A549 (cell line): ENCODE data around the gene NAP1L4. TPM values are rescaled to one million over a fixed set of nuclear protein-coding genes. Genes with fewer than 3 reads are reported as not detected.

Experiments
- ATAC-seq, 2 experiments: fragments of 200-7000 bp in 1 of 2; fragments of >200 bp in 1 of 2; cut with Nextera tagmentation in 1 of 2; cut with Tn5 transposase in 1 of 2; 3 replicates each; pipeline versions ENCODE4 v1.8.0 to v1.9.1; 2018 to 2020; ENCODE audit warnings: mild to moderate bottlenecking in 1 of 2, moderate library complexity in 1 of 2
- CTCF ChIA-PET: fragments of 300-600 bp; sonication (Branson Sonifier 250); formaldehyde crosslinking; extraction: SDS; loops from one replicate; lab custom pipeline; 2021; ENCODE audit warnings: antibody characterized with exemption, inconsistent platforms; lab: Yijun Ruan, JAX
- POLR2A ChIA-PET: fragments of 350-600 bp; formaldehyde crosslinking; extraction: SDS; loops from one replicate; lab custom pipeline; 2021; ENCODE audit warnings: antibody characterized with exemption, inconsistent platforms; lab: Yijun Ruan, JAX
- DNase-seq, 2 experiments: peaks; one replicate each; pipeline versions ENCODE4 v3.0.0 to v3.0.0-alpha.2; 2011 to 2016; ENCODE audit warnings: low read depth in 1 of 2, low spot score in 1 of 2
- FAIRE-seq: peaks from 2 replicates; lab custom pipeline; 2011; peaks lifted over from hg19 to GRCh38; lab: Jason Lieb, UNC
- H3K27ac ChIP-seq, 2 experiments: fragments of >200 bp; sonication (Bioruptor Twin); formaldehyde crosslinking; 3 replicates each; pipeline ENCODE4 v1.5.1; 2016 to 2017
- H3K4me1 ChIP-seq: fragments of >200 bp; sonication (Bioruptor Twin); formaldehyde crosslinking; 3 replicates; pipeline ENCODE4 v1.6.1; 2016
- H3K4me2 ChIP-seq: fragments of >200 bp; sonication (Bioruptor Twin); formaldehyde crosslinking; 3 replicates; pipeline ENCODE4 v1.6.1; 2016
- H3K4me3 ChIP-seq: fragments of >200 bp; sonication (Bioruptor Twin); formaldehyde crosslinking; 3 replicates; pipeline ENCODE4 v1.5.1; 2016
- H3K9me3 ChIP-seq: fragments of >200 bp; sonication (Bioruptor Twin); formaldehyde crosslinking; 3 replicates; pipeline ENCODE4 v1.6.1; 2016
- CBX2 ChIP-seq: fragments of 200-600 bp; sonication (generic); IDR thresholded peaks from 2 replicates; pipeline ENCODE4 v1.6.1; 2016; ENCODE audit warnings: low read depth, mild to moderate bottlenecking, borderline replicate concordance
- CBX8 ChIP-seq: fragments of 200-600 bp; sonication (generic); IDR thresholded peaks from 2 replicates; pipeline ENCODE4 v1.6.1; 2016
- CEBPB ChIP-seq, 2 experiments: fragments of >200 bp in 1 of 2; sonication (Bioruptor Twin) in 1 of 2; formaldehyde crosslinking in 1 of 2; IDR thresholded peaks; 2 replicates each; pipeline ENCODE4 v1.6.1; 2012 to 2016
- EHF ChIP-seq: fragments of 250-450 bp; sonication (Bioruptor Pico); IDR thresholded peaks from 2 replicates; pipeline ENCODE4 v1.5.0; 2020; ENCODE audit warnings: mild to moderate bottlenecking
- EP300 ChIP-seq, 2 experiments: fragments of >200 bp; sonication (Bioruptor Twin); formaldehyde crosslinking; IDR thresholded peaks; 2 replicates in 1 of 2; 3 replicates in 1 of 2; pipeline ENCODE4 v1.6.1; 2016 to 2017
- ESRRA ChIP-seq: fragments of 150-350 bp; IDR thresholded peaks from 2 replicates; pipeline ENCODE4 v1.6.1; 2014; ENCODE audit warnings: mild to moderate bottlenecking, low read length, borderline replicate concordance
- FOXS1 ChIP-seq: fragments of 250-450 bp; sonication (Bioruptor Pico); IDR thresholded peaks from 2 replicates; pipeline ENCODE4 v1.5.0; 2020; ENCODE audit warnings: mild to moderate bottlenecking, moderate library complexity
- HEYL ChIP-seq: fragments of 250-450 bp; sonication (Bioruptor Pico); IDR thresholded peaks from 2 replicates; pipeline ENCODE4 v1.8.0; 2021; ENCODE audit warnings: mild to moderate bottlenecking, moderate library complexity
- HMGXB4 ChIP-seq: fragments of 250-450 bp; sonication (Bioruptor Pico); IDR thresholded peaks from 2 replicates; pipeline ENCODE4 v1.5.0; 2021; ENCODE audit warnings: mild to moderate bottlenecking, moderate library complexity, borderline replicate concordance
- HOXA7 ChIP-seq: fragments of 250-450 bp; sonication (Bioruptor Pico); IDR thresholded peaks from 2 replicates; pipeline ENCODE4 v1.5.0; 2020; ENCODE audit warnings: mild to moderate bottlenecking, moderate library complexity
- HOXB13 ChIP-seq: fragments of 250-450 bp; sonication (Bioruptor Pico); IDR thresholded peaks from 2 replicates; pipeline ENCODE4 v1.5.0; 2020; ENCODE audit warnings: low read depth, mild to moderate bottlenecking, moderate library complexity
- JUNB ChIP-seq: fragments of >200 bp; sonication (Bioruptor Twin); formaldehyde crosslinking; IDR thresholded peaks from 2 replicates; pipeline ENCODE4 v1.6.1; 2016
- MAFK ChIP-seq: fragments of 450-650 bp; IDR thresholded peaks from 2 replicates; pipeline ENCODE4 v1.6.1; 2014; ENCODE audit not compliant: partially characterized antibody
- NFE2L2 ChIP-seq: fragments of 150-350 bp; conservative IDR thresholded peaks from 2 replicates; pipeline ENCODE4 v1.6.1; 2014; ENCODE audit warnings: low read length
- NR3C1 ChIP-seq: fragments of >200 bp; sonication (Bioruptor Twin); formaldehyde crosslinking; IDR thresholded peaks from 3 replicates; pipeline ENCODE4 v1.6.1; 2017
- PHF8 ChIP-seq: fragments of 200-600 bp; sonication (generic); IDR thresholded peaks from 2 replicates; pipeline ENCODE4 v1.6.1; 2016; ENCODE audit warnings: low read depth, mild to moderate bottlenecking, antibody characterized with exemption, moderate library complexity, borderline replicate concordance
- POLR2A ChIP-seq: IDR thresholded peaks from 2 replicates; pipeline ENCODE4 v1.6.1; 2012; ENCODE audit warnings: mild to moderate bottlenecking, low read length
- RAD21 ChIP-seq, 2 experiments: fragments of >200 bp in 1 of 2; sonication (Bioruptor Twin) in 1 of 2; formaldehyde crosslinking in 1 of 2; IDR thresholded peaks in 1 of 2; conservative IDR thresholded peaks in 1 of 2; 2 replicates in 1 of 2; 3 replicates in 1 of 2; pipeline ENCODE4 v1.6.1; 2012 to 2018; ENCODE audit warnings: inconsistent platforms in 1 of 2
- SMC3 ChIP-seq: fragments of >200 bp; sonication (Bioruptor Twin); formaldehyde crosslinking; IDR thresholded peaks from 3 replicates; pipeline ENCODE4 v1.6.1; 2018; ENCODE audit warnings: inconsistent platforms
- ZNF302 ChIP-seq: fragments of 250-450 bp; sonication (Bioruptor Pico); IDR thresholded peaks from 2 replicates; pipeline ENCODE4 v1.9.0; 2021; ENCODE audit warnings: inconsistent platforms, mild to moderate bottlenecking, moderate library complexity
- ZSCAN20 ChIP-seq: fragments of 250-450 bp; sonication (Bioruptor Pico); IDR thresholded peaks from 2 replicates; pipeline ENCODE4 v1.8.0; 2022; ENCODE audit warnings: mild to moderate bottlenecking, moderate library complexity
- WGBS: methylation state at CpG from one replicate; pipeline ENCODE4 v1.1.6; 2017; ENCODE audit errors: missing lambda C conversion rate; 5-methylcytosine and 5-hydroxymethylcytosine counted together
- polyA plus RNA-seq, 4 experiments: library from polyadenylated mRNA; depleted of rRNA in 3 of 4; stranded (reverse); fragments of >200 nt; fragmentation: RNase III in 1 of 4; extraction: RNeasy Plus Mini Kit Qiagen cat#74134 plus additional on column Dnase treatment in 1 of 4; gene quantifications; 2 replicates in 3 of 4; 3 replicates in 1 of 4; pipeline ENCODE4 v1.2.3, GENCODE V29; 2011 to 2017
- TF ChIP-seq, protein P1 (sequence below): fragments of 450-650 bp; IDR thresholded peaks from 2 replicates; pipeline ENCODE4 v1.6.1; 2014; ENCODE audit warnings: antibody characterized with exemption
- TF ChIP-seq, protein P2 (sequence below): IDR thresholded peaks from 2 replicates; pipeline ENCODE4 v1.6.1; 2012; ENCODE audit warnings: low read depth, borderline replicate concordance
- TF ChIP-seq, protein P3 (sequence below): fragments of >200 bp; sonication (Bioruptor Twin); formaldehyde crosslinking; IDR thresholded peaks from 3 replicates; pipeline ENCODE4 v1.5.1; 2016

The NAP1L4 gene
- polyA plus RNA-seq, 2 of the 4 experiments (the other 2 are of a cell fraction) = 132 to 148 TPM

DNA sequence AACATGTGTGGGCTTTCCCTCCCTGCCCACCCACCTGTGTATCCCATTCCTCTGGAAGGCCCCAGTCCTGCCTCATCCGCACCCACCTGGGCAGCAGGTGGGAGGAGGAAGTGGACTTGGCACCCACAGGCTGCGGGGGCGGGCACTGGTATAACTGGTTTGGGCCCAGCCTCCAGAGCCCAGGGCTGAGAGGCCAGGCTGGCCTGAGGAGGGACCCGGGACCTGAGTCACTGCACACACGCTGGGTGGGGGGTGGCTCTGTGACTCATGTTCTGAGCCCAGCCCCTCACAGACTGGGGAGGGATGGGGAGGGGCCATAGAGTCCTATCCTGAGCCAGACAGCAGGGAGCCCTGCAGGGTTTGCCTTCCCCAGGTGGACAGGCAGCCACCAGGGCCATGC lies 79.6 kb downstream of the NAP1L4 start (continued):
- TF ChIP-seq CBX8 (no peak), HOXB13 (no peak), NR3C1 (no peak), CEBPB (IDR thresholded peaks at IDR 0.05) (no peak)

- Histone ChIP-seq H3K4me3 (no peak overlapping the region), H3K27ac (peak overlapping the region; percentile 84 to 90), H3K4me1 (peaks cover 31% of the 10 kb centered on the region), H3K4me2 (peak overlapping the region; percentile 90), H3K9me3 (no peaks in the 10 kb centered on the region)
- WGBS = 61% methylated on average over 12 of the region's 12 CpGs
- DNase-seq = no peak
- ChIA-PET POLR2A (interaction anchor here (1.2 to 1.6 kb wide), 2 partner anchors 9 to 17 kb away, joined by 3 to 15 read pairs; partner anchors contain the start of gene PHLDA2), CTCF (interaction anchor here (1.0 to 9.9 kb wide), 6 partner anchors 9 to 380 kb away, joined by 4 to 52 read pairs (median 5); partner anchors contain the start of gene PHLDA2)
- TF ChIP-seq HOXA7 (CRISPR knock-in tag) (no peak), JUNB (no peak), ZSCAN20 (CRISPR knock-in tag) (no peak), EHF (CRISPR knock-in tag) (no peak), HEYL (CRISPR knock-in tag) (no peak), CBX2 (no peak), ESRRA (no peak), EP300 (IDR thresholded peaks at IDR 0.05) (no peak), NFE2L2 (no peak), MAFK (no peak), SMC3 (no peak), RAD21 (conservative IDR thresholded peaks at IDR 0.05 in 1 of 2, IDR thresholded peaks at IDR 0.05 in 1 of 2) (no peak), FOXS1 (CRISPR knock-in tag) (no peak), PHF8 (no peak), ZNF302 (CRISPR knock-in tag) (no peak), POLR2A (no peak), HMGXB4 (no peak)
- TF ChIP-seq, protein P1, sequence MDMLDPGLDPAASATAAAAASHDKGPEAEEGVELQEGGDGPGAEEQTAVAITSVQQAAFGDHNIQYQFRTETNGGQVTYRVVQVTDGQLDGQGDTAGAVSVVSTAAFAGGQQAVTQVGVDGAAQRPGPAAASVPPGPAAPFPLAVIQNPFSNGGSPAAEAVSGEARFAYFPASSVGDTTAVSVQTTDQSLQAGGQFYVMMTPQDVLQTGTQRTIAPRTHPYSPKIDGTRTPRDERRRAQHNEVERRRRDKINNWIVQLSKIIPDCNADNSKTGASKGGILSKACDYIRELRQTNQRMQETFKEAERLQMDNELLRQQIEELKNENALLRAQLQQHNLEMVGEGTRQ = no peak
- TF ChIP-seq, protein P2, sequence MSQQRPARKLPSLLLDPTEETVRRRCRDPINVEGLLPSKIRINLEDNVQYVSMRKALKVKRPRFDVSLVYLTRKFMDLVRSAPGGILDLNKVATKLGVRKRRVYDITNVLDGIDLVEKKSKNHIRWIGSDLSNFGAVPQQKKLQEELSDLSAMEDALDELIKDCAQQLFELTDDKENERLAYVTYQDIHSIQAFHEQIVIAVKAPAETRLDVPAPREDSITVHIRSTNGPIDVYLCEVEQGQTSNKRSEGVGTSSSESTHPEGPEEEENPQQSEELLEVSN = no peak
- TF ChIP-seq, protein P3, sequence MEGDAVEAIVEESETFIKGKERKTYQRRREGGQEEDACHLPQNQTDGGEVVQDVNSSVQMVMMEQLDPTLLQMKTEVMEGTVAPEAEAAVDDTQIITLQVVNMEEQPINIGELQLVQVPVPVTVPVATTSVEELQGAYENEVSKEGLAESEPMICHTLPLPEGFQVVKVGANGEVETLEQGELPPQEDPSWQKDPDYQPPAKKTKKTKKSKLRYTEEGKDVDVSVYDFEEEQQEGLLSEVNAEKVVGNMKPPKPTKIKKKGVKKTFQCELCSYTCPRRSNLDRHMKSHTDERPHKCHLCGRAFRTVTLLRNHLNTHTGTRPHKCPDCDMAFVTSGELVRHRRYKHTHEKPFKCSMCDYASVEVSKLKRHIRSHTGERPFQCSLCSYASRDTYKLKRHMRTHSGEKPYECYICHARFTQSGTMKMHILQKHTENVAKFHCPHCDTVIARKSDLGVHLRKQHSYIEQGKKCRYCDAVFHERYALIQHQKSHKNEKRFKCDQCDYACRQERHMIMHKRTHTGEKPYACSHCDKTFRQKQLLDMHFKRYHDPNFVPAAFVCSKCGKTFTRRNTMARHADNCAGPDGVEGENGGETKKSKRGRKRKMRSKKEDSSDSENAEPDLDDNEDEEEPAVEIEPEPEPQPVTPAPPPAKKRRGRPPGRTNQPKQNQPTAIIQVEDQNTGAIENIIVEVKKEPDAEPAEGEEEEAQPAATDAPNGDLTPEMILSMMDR = no peak
- FAIRE-seq = no peak
- ATAC-seq = peak; percentile 1 to 8; a peak in 3 of 6 replicates
These were observed 80.2 kb downstream of the NAP1L4 start for GRCh38 chr11:2911785-2912391.
